BJ (cell line): ENCODE results near the gene EDARADD. TPM values are rescaled to one million over a fixed set of nuclear protein-coding genes. Genes with fewer than 3 reads are reported as not detected.

Experiments used
- CTCF ChIA-PET: fragments of 350-600 bp; formaldehyde crosslinking; extraction: SDS; loops from one replicate; lab custom pipeline; 2021; ENCODE audit warnings: antibody characterized with exemption, inconsistent platforms; lab: Yijun Ruan, JAX
- POLR2A ChIA-PET: fragments of 300-600 bp; sonication (Branson Sonifier 250); formaldehyde crosslinking; extraction: SDS; loops from one replicate; lab custom pipeline; 2021; ENCODE audit warnings: antibody characterized with exemption; lab: Charles Lee
- DNase-seq: peaks from one replicate; pipeline ENCODE4 v3.0.0-alpha.2; 2011; ENCODE audit warnings: low read depth
- H3K27me3 ChIP-seq: 2 replicates; pipeline ENCODE4 v1.6.0; 2011; ENCODE audit warnings: low read length; ENCODE audit not compliant: control insufficient read depth, insufficient read depth
- H3K36me3 ChIP-seq: 2 replicates; pipeline ENCODE4 v1.5.1; 2011; ENCODE audit warnings: low read length; ENCODE audit not compliant: control insufficient read depth, insufficient read depth
- H3K4me3 ChIP-seq: 2 replicates; pipeline ENCODE4 v1.5.1; 2011; ENCODE audit warnings: low read depth, mild to moderate bottlenecking, control low read depth, low read length
- polyA plus RNA-seq: library from polyadenylated mRNA; depleted of rRNA; stranded (reverse); fragments of >200 nt; gene quantifications from 2 replicates; pipeline ENCODE4 v1.2.3, GENCODE V29; 2011
- TF ChIP-seq, protein P1 (sequence below): IDR thresholded peaks from 2 replicates; pipeline ENCODE4 v1.5.1; 2011; ENCODE audit warnings: low read depth, mild to moderate bottlenecking, control low read depth, inconsistent platforms, low read length, moderate library complexity; ENCODE audit not compliant: insufficient read depth

EDARADD gene
- polyA plus RNA-seq, 1 experiment = not detected

DNA sequence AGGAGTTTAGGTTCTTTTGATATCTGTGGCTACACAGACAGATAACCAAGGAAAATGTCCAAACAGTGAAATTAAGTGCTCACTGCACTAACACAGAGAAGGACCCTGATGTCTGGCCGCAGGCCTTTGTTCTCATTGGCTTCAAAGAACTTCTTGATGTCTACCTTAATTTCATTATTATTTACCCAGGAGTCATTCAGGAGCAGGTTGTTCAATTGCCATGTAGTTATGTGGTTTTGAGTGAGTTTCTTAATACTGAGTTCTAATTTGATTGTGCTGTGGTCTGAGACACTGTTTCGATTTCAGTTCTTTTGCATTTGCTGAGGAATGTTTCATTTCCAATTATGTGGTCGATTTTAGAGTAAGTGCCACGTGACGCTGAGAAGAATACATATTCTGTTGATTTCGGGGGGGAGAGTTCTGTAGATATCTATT lies 114.5 kb downstream of the EDARADD start:
- no peak for DNase-seq
- Histone ChIP-seq H3K27me3 (no peaks in the 10 kb centered on the region), H3K36me3 (no peaks in the 10 kb centered on the region), H3K4me3 (no peak overlapping the region)
- TF ChIP-seq, protein P1, sequence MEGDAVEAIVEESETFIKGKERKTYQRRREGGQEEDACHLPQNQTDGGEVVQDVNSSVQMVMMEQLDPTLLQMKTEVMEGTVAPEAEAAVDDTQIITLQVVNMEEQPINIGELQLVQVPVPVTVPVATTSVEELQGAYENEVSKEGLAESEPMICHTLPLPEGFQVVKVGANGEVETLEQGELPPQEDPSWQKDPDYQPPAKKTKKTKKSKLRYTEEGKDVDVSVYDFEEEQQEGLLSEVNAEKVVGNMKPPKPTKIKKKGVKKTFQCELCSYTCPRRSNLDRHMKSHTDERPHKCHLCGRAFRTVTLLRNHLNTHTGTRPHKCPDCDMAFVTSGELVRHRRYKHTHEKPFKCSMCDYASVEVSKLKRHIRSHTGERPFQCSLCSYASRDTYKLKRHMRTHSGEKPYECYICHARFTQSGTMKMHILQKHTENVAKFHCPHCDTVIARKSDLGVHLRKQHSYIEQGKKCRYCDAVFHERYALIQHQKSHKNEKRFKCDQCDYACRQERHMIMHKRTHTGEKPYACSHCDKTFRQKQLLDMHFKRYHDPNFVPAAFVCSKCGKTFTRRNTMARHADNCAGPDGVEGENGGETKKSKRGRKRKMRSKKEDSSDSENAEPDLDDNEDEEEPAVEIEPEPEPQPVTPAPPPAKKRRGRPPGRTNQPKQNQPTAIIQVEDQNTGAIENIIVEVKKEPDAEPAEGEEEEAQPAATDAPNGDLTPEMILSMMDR = no peak
- ChIA-PET POLR2A (no interaction called here), CTCF (no interaction called here)

DNA sequence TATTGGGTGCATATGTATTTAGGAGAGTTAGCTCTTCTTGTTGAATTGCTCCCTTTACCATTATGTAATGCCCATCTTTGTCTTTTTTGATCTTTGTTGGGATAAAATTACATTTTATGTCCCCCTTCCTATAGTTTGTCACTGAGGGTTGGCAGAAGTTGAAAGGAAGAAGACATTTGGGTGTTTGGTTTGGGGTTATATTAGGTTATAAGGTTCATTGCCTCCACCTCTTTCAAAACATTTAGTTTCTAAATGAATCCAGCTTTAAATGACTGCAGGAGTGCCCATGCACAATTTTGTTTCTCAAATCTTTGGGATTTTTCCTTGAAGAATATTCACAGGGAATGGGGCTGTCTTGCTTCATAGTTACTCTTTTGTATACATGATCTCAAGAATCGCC lies 115.1 kb downstream of the EDARADD start:
- ChIA-PET CTCF (interaction anchor here (1.0 kb wide), 1 partner anchor 16 kb away, joined by 3 read pairs; no protein-coding TSS in a partner anchor), POLR2A (no interaction called here)
- TF ChIP-seq, protein P1 = no peak
- no peak for DNase-seq
- no peaks in the 10 kb centered on the region for H3K36me3 ChIP-seq
- H3K4me3 ChIP-seq = no peak overlapping the region
- H3K27me3 ChIP-seq = no peaks in the 10 kb centered on the region

DNA sequence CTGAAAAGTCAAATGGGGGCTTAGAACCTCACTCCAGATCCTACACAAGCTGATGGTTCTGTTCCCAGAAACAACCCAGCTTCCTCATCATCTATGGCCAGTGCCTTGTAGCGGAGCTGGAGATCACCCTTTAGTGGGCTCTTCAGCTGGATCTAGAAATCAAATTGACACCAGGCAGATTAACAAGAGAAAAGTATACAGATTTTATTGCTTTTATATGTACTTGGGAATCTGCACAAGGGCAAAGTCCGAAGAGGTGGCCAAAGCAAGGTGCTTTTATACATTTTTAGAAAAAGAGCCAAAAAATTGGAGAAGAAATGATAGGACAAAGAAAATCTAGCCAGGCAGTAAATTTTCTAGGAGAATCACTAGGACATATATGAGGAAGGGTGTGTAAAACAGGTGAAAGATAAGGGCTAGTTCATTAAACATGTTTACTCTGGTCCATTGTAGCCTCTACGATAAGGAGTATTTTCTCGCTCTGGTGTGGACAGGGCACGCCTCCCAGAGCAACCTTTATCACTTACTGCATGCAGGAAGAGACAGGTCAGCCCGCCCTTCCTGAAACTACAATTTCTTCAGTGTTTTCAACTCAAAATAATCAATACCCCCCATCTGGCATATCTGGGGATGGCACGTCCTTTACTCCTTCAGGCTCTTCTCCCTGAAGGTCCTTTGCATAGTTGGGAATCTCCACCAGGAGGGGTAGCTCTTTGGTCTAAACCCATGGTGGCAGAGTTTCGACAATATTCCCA lies 115.7 kb downstream of the EDARADD start:
- ChIA-PET CTCF (interaction anchor here (1.0 kb wide), 1 partner anchor 17 kb away, joined by 3 read pairs; no protein-coding TSS in a partner anchor), POLR2A (no interaction called here)
- no peak for DNase-seq
- TF ChIP-seq, protein P1 = no peak
- no peak overlapping the region for H3K4me3 ChIP-seq
- H3K27me3 ChIP-seq = no peaks in the 10 kb centered on the region
- H3K36me3 ChIP-seq = no peaks in the 10 kb centered on the region

DNA sequence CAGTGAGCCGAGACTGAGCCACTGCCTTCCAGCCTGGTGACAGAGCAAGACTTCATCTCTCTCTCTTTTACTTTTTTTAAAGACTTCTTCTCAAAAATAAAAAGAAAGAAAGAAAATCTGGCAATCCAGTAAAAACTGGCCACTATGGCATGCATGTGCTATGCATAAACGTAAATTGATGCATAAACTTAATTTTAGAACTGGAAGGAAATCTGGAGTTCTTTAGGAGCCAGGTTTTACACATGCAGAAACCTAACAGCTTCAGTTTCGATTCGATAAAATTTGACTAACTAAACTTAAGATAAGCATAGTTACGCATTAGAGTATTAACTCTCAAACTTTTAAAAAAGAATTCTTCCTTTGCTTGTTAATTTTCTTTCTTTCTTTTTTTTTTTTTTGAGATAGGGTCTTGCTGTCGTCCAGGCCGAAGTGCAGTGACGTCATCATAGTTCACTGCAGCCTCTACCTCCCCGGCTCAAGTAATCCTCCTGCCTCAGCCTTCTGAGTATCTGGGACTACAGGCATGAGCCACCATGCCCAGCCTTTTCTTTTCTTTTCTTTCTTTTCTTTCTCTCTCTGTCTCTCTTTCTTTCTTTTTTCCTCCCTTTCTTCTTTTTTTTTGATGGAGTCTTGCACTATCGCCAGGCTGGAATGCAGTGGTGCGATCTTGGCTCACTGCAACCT lies 117.8 kb downstream of the EDARADD start:
- Histone ChIP-seq H3K36me3 (no peaks in the 10 kb centered on the region), H3K27me3 (no peaks in the 10 kb centered on the region), H3K4me3 (no peak overlapping the region)
- ChIA-PET POLR2A (interaction anchor here (0.7 kb wide), 1 partner anchor 460 kb away, joined by 8 read pairs; no protein-coding TSS in a partner anchor), CTCF (no interaction called here)
- TF ChIP-seq, protein P1 = no peak
- no peak for DNase-seq
